IPS-15b (cell line): Measurements from ENCODE around the gene SMPDL3A.

Experiments
- H3K27me3 ChIP-seq: one replicate; pipeline ENCODE4 v1.6.1; 2013; ENCODE audit warnings: low read length; ENCODE audit not compliant: control insufficient read depth, insufficient read depth
- H3K36me3 ChIP-seq: one replicate; pipeline ENCODE4 v1.6.1; 2013; ENCODE audit warnings: low read length; ENCODE audit not compliant: control insufficient read depth, insufficient read depth
- H3K4me1 ChIP-seq: one replicate; pipeline ENCODE4 v1.6.1; 2013; ENCODE audit warnings: mild to moderate bottlenecking, low read length; ENCODE audit not compliant: control insufficient read depth, insufficient read depth
- H3K4me3 ChIP-seq: one replicate; pipeline ENCODE4 v1.5.1; 2013; ENCODE audit warnings: low read depth, low read length
- H3K9ac ChIP-seq: one replicate; pipeline ENCODE4 v1.6.1; 2013; ENCODE audit warnings: low read depth, mild to moderate bottlenecking, low read length
- H3K9me3 ChIP-seq: one replicate; pipeline ENCODE4 v1.6.1; 2013; ENCODE audit warnings: mild to moderate bottlenecking, low read length; ENCODE audit not compliant: control insufficient read depth, insufficient read depth

The SMPDL3A gene

DNA sequence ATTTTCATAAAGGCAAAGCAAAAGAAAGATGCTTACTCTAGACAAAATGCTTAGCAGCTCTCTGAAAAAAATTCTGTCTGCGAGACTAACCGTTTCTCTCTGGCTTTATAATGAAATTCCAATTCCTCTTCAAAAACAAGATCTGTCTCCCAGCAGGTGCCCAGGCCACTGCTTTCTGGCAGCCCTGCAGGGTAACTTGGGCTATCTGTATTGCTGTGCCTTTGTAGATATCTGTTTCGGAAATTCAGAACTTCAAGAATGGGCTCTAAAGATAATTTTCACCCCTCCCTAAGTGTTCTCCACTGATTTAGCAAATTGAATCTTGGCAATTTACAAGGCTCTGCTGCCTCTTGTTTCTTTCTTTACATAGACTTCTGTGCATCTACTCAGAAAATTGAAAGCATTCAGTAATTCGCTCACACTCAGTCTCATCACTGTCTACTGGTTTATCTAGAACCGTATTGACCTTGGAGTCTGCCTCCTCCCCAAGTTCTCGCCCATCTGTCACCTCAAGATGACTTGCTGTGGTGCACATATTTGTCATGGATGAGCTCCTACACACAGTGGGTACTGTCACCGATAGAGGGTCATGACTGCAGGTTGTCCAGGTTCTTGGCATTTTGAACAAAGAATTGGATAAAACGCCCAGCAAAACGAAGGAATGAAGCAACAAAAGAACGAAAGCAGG lies 35.9 kb upstream of the SMPDL3A start:
- H3K9ac ChIP-seq, result no peak overlapping the region
- H3K27me3 ChIP-seq, result peaks cover 66% of the 10 kb centered on the region
- no peaks in the 10 kb centered on the region for H3K9me3 ChIP-seq
- peaks cover 5% of the 10 kb centered on the region for H3K4me1 ChIP-seq
- no peaks in the 10 kb centered on the region for H3K36me3 ChIP-seq
- H3K4me3 ChIP-seq, result no peak overlapping the region

DNA sequence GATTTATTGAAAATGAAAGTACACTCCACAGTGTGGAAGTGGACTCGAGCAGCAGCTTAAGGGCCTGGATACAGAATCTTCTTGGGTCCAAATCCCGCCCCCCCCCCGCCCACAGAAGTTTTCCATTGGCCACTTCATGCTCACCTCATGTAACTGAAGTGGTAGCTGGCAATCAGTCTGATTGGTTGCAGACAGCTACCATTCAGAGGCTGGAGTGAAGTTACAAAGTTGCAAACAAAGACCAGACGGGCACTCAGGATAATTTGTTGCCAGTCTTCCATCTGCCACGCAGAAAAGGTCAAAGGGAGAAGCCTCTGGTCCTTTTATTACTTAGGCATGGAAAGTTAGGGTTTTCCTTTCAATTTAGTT lies 35.4 kb upstream of the SMPDL3A start:
- no peak overlapping the region for H3K9ac ChIP-seq
- peaks cover 5% of the 10 kb centered on the region for H3K4me1 ChIP-seq
- no peaks in the 10 kb centered on the region for H3K36me3 ChIP-seq
- H3K4me3 ChIP-seq, result no peak overlapping the region
- H3K27me3 ChIP-seq, result peaks cover 71% of the 10 kb centered on the region
- H3K9me3 ChIP-seq, result no peaks in the 10 kb centered on the region

DNA sequence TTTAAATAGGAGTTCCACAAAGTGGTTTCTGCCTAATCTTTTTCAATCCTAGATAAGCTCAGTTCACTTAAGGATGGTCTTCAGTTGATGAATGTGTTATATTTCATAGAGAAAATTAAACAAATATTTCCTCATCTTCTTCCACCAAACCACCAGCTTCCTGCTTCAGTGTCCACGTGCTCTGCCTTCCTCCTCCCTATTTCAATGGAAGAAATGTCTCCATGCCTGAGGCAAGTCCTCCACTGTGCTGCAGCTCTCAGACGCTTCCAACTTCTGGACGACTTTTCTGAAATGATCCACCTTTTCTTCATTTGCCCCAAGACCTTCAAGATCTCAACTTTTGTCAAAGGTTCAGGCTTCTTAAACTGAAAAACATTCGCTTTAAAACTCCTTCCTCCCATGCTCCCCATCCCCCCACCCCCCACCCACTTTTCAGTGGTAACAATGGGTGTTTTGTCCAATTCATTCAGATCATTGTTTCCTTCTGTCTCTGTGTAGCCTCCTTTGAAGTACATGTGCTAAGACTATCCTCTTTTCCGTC lies 34.8 kb upstream of the SMPDL3A start:
- Histone ChIP-seq H3K36me3 (no peaks in the 10 kb centered on the region), H3K4me1 (peaks cover 5% of the 10 kb centered on the region), H3K27me3 (peaks cover 77% of the 10 kb centered on the region), H3K9ac (no peak overlapping the region), H3K9me3 (no peaks in the 10 kb centered on the region), H3K4me3 (no peak overlapping the region)

DNA sequence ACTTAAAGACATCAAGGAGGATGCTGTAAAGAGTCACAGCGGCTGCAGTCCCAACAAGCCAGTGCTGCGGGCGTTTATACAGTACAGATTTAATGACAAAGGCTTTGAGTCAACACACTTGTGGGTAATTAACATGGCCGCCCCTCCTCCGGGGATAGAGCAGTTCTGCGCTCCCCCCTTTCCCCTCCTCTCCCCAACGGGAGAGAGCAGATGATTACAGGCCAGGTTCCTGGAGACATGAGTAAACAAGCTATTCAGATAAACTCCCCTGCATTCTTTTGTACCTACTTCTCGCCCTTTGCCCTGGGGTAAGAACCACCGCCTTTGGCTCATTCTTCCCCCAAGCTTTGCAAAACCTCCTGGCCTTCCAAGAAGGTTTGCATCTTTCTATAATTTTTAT lies 33.2 kb upstream of the SMPDL3A start:
- Histone ChIP-seq H3K4me1 (peaks cover 5% of the 10 kb centered on the region), H3K4me3 (no peak overlapping the region), H3K36me3 (no peaks in the 10 kb centered on the region), H3K9me3 (no peaks in the 10 kb centered on the region), H3K27me3 (peaks cover 87% of the 10 kb centered on the region), H3K9ac (no peak overlapping the region)

DNA sequence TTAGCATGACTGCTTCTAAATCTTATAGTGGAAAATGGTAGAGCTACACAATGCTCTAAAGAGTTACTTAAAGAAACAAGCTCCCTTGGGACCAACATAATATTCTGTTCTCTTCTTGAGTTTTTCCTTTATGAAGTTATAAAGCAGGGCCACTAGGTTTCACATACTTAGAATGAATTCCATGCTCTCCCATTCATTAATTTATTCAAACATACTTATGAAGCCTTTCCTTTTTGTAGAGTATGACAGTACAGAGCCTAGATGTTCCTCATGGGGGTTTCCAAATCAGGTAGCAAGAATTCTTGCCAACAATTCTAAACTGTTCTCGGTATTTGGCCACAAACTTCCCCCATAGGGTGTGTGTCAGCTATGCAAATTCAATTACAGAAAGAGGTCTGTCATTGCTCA lies 30.1 kb upstream of the SMPDL3A start:
- peaks cover 5% of the 10 kb centered on the region for H3K4me1 ChIP-seq
- H3K27me3 ChIP-seq, result peaks cover 66% of the 10 kb centered on the region

DNA sequence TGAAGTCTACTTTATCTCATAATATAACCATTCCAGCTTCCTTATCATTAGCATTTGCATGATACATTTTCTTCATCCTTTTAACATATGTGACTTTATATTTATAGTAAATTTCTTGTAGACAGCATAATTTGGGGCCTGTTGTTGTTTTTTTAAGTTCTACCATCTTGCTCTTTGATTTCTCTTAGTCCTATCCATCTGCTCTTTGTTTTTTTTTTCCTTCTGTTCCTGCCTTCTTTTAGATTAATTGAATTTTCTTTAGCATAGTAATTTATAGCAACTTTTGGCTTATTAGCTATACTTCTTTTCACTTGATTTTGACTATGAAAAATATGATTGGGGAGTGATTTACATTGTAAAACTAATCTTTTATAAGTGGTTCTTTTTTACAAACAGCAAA lies 28.7 kb upstream of the SMPDL3A start:
- Histone ChIP-seq H3K9ac (no peak overlapping the region), H3K36me3 (no peaks in the 10 kb centered on the region), H3K9me3 (no peaks in the 10 kb centered on the region), H3K4me3 (no peak overlapping the region), H3K4me1 (peaks cover 2% of the 10 kb centered on the region), H3K27me3 (peaks cover 53% of the 10 kb centered on the region)

More for the DNA sequence above, 30.1 kb upstream of the SMPDL3A start:
- Histone ChIP-seq H3K9me3 (no peaks in the 10 kb centered on the region), H3K36me3 (no peaks in the 10 kb centered on the region), H3K4me3 (no peak overlapping the region), H3K9ac (no peak overlapping the region)

DNA sequence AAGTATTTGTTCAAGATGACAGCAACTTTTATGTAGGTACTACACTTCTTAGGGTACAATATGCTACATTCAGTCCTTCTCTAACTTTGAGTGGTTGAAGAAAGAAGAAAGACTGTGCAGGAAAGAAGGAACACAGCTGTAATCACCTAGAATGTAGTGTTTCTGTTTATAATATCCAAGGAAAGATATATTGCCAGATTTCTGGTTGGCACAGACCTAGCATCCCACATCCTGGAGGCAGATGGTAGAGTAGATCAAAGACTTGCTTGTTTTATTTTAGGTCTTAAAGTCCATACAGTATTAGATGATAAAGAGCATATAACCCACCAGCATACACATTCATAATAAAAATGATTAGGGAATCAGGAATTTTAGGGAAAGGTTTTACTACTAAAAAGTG lies 22.8 kb upstream of the SMPDL3A start:
- Histone ChIP-seq H3K9ac (no peak overlapping the region), H3K36me3 (no peaks in the 10 kb centered on the region), H3K27me3 (peaks cover 8% of the 10 kb centered on the region), H3K4me3 (no peak overlapping the region), H3K4me1 (no peaks in the 10 kb centered on the region), H3K9me3 (no peaks in the 10 kb centered on the region)

DNA sequence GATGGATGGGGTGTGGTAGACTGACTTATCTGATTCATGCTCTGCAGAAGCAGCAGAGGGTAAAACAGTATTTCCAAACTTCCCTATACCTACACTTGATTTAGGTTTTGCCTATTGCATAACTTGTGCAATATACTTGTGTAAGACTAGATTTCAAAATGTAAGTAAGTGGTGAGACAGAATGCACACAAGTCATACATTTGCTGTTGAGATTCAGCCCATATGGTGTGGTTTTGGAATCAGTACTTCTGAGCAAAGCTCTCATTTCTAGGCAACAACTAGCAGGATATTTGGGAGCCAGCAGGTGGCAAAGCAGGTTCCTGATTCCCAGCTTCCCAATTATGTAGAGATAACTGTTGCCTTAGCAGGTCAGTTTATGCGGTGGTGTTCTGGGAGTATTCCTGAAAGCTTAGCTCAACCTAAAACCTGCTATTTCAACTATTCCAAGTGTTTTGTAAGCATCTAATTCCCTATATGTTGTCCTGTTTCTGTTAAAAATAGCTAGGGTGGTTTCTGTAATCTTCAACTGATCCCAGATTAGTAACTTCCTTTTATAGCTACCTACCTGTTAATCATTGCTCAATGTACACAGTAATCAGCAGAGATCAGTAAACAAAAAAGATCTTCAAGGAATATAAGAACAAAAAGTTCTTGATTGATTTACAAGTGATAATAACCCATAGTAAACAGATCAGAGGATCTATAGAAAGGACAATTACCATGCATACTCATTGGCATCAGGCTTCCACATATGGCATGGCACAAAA lies 18.0 kb upstream of the SMPDL3A start:
- H3K9me3 ChIP-seq, result no peaks in the 10 kb centered on the region
- H3K36me3 ChIP-seq, result no peaks in the 10 kb centered on the region
- no peak overlapping the region for H3K9ac ChIP-seq
- H3K27me3 ChIP-seq, result peaks cover under 1% of the 10 kb centered on the region
- H3K4me1 ChIP-seq, result no peaks in the 10 kb centered on the region
- H3K4me3 ChIP-seq, result no peak overlapping the region

DNA sequence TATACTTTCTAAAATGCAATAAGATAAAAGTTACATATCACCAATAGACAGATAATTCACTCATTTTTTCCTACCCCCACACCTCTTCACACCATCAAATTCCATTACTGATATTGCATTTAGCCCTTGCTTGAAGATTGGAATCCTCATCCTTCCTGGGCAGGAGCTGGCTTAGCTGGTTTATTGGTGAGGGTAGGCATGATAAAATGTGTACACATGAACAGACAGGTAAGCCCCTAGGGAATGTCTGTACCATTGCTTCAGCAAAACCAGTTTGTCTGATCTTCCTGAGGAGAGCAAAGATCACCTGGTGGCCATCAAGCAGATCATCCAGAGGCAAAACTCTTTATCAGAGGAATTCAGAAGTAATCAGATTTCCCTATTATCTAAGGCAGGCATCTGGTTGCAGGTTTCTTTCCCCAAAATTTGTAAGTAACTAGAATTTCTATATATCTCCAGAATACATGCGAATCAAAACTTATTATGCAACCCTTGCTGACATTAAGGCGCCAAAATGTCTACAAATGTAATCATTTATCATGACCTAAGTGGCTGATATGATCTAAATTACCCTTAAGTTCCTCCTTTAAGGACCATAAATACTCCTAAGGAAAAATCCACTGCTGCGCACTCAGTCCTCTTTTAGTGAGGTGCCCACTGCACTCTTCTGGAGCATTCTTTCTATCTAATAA lies 16.2 kb upstream of the SMPDL3A start:
- Histone ChIP-seq H3K36me3 (no peaks in the 10 kb centered on the region), H3K9me3 (no peaks in the 10 kb centered on the region), H3K9ac (no peak overlapping the region), H3K4me3 (no peak overlapping the region), H3K27me3 (no peaks in the 10 kb centered on the region), H3K4me1 (no peaks in the 10 kb centered on the region)

DNA sequence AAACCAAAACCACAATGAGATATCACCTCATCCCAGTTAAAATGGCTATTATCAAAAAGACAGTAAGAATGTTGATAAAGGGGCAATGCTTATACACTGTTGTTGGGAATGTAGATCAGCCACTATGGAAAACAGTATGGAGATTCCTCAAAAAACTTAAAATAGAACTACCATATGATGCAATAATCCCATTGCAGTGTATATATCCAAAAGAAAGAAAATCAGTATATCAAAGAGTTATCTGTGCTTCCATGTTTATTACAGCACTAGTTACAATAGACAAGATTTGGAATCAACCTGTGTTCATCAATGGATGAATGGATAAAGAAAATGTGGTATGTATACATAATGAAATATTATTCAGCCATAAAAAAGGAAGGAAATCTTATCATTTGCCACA lies 13.1 kb upstream of the SMPDL3A start:
- Histone ChIP-seq H3K27me3 (peaks cover 8% of the 10 kb centered on the region), H3K4me1 (peaks cover 17% of the 10 kb centered on the region), H3K36me3 (no peaks in the 10 kb centered on the region), H3K9ac (no peak overlapping the region), H3K4me3 (no peak overlapping the region), H3K9me3 (no peaks in the 10 kb centered on the region)

DNA sequence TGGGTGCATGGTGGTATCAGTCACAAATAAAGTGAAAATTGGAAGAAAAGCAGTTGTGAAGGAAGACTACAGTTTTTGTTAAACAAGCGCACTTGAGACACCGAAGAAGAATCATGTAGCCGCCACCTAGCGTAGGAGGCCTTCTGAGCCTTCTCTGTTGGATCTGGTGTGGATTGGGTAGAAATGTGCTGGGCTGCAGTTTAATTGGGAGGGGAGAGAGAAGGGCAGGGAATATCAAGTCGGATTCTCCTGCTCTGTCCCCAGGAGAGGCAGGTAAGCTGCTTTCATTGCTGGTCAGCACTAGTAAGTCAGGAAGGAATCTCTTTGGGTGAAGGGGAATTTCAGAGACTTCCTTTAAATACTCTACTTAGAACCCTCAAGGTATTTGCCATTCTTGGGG lies 10.8 kb upstream of the SMPDL3A start:
- H3K4me1 ChIP-seq, result peaks cover 17% of the 10 kb centered on the region
- no peak overlapping the region for H3K4me3 ChIP-seq
- H3K9me3 ChIP-seq, result no peaks in the 10 kb centered on the region
- H3K9ac ChIP-seq, result no peak overlapping the region
- peaks cover 8% of the 10 kb centered on the region for H3K27me3 ChIP-seq
- no peaks in the 10 kb centered on the region for H3K36me3 ChIP-seq
